Endothelial cell of umbilical vein (primary cell): Measurements from ENCODE around the gene RNF213. TPM values are rescaled to one million over a fixed set of nuclear protein-coding genes. Genes with fewer than 3 reads are reported as not detected.

Source experiments
- BruUV-seq: library from RNA; stranded (reverse); fragments of 400-500 nt; replicated peaks from 2 replicates; lab custom pipeline; 2021; lab: Mats Ljungman, UMichigan
- CTCF ChIA-PET: fragments of 300-600, 350-600 bp; sonication (Branson Sonifier 250); formaldehyde crosslinking; loops from one replicate; lab custom pipeline; 2021; ENCODE audit warnings: antibody characterized with exemption, inconsistent platforms; lab: Charles Lee
- POLR2A ChIA-PET: fragments of 300-600, 350-600 bp; sonication (Branson Sonifier 250); formaldehyde crosslinking; loops from one replicate; lab custom pipeline; 2021; ENCODE audit warnings: antibody characterized with exemption, inconsistent platforms; lab: Charles Lee
- DNase-seq: peaks from one replicate; pipeline ENCODE4 v3.0.0-alpha.2; 2011; ENCODE audit warnings: low read depth, low spot score
- FAIRE-seq: peaks from 2 replicates; lab custom pipeline; 2011; peaks lifted over from hg19 to GRCh38; lab: Jason Lieb, UNC
- H2AFZ ChIP-seq: 2 replicates; pipeline ENCODE4 v1.6.0; 2012; ENCODE audit warnings: low read depth, low read length, control low read depth, inconsistent platforms
- H3K27ac ChIP-seq: 2 replicates; pipeline ENCODE4 v1.5.1; 2011; ENCODE audit warnings: low read depth, mild to moderate bottlenecking, control low read depth, low read length, moderate library complexity; ENCODE audit not compliant: insufficient read depth
- H3K27me3 ChIP-seq, 2 experiments: 2 replicates each; pipeline versions ENCODE4 v1.6.0 to v1.6.1; 2011; ENCODE audit warnings: low read length in 2 of 2, mixed read lengths in 1 of 2; ENCODE audit not compliant: control insufficient read depth in 2 of 2, insufficient read depth in 2 of 2
- H3K36me3 ChIP-seq, 2 experiments: 2 replicates in 1 of 2; 3 replicates in 1 of 2; pipeline ENCODE4 v1.5.1; 2011; ENCODE audit warnings: low read length in 2 of 2, mild to moderate bottlenecking in 1 of 2, moderate library complexity in 1 of 2; ENCODE audit not compliant: control insufficient read depth in 2 of 2, insufficient read depth in 2 of 2; ENCODE audit errors: extremely low read depth in 1 of 2
- H3K4me1 ChIP-seq: 3 replicates; pipeline ENCODE4 v1.5.1; 2011; ENCODE audit warnings: mild to moderate bottlenecking, low read length; ENCODE audit not compliant: control insufficient read depth, insufficient read depth; ENCODE audit errors: extremely low read depth
- H3K4me2 ChIP-seq: 2 replicates; pipeline ENCODE4 v1.6.1; 2011; ENCODE audit warnings: low read length, control low read depth, mixed read lengths; ENCODE audit not compliant: insufficient read depth
- H3K4me3 ChIP-seq, 3 experiments: fragments of 200-600 bp in 1 of 3; sonication (generic), shearing (Covaris generic) in 1 of 3; replicated peaks in 1 of 3; 2 replicates each; pipeline ENCODE4 v1.5.1; 2011 to 2016; ENCODE audit warnings: control low read depth in 3 of 3, low read length in 3 of 3, mild to moderate bottlenecking in 2 of 3, inconsistent platforms in 1 of 3, low read depth in 1 of 3, moderate library complexity in 1 of 3; ENCODE audit not compliant: insufficient read depth in 1 of 3
- H3K79me2 ChIP-seq: 2 replicates; pipeline ENCODE4 v1.6.0; 2012; ENCODE audit warnings: low read length, inconsistent platforms; ENCODE audit not compliant: control insufficient read depth, insufficient read depth
- H3K9ac ChIP-seq: replicated peaks from 2 replicates; pipeline ENCODE3; 2011; ENCODE audit warnings: low read length, control low read depth; ENCODE audit not compliant: insufficient read depth; ENCODE audit errors: extremely low read depth
- H3K9me1 ChIP-seq: replicated peaks from 3 replicates; pipeline ENCODE4 v1.6.0; 2011; ENCODE audit warnings: mild to moderate bottlenecking, low read length; ENCODE audit not compliant: control insufficient read depth, insufficient read depth; ENCODE audit errors: extremely low read depth
- H3K9me3 ChIP-seq: replicated peaks from 2 replicates; pipeline ENCODE4 v1.5.1; 2012; ENCODE audit warnings: low read length, inconsistent platforms; ENCODE audit not compliant: control insufficient read depth, insufficient read depth
- H4K20me1 ChIP-seq: replicated peaks from 2 replicates; pipeline ENCODE3; 2011; ENCODE audit warnings: mild to moderate bottlenecking, low read length; ENCODE audit not compliant: control insufficient read depth, insufficient read depth; ENCODE audit errors: extremely low read depth
- CTCF ChIP-seq, 2 donors: IDR thresholded peaks; 1 replicate in 1 of 2; 2 replicates in 1 of 2; pipeline ENCODE4 v1.5.1; 2011; ENCODE audit warnings: low read length in 2 of 2, mild to moderate bottlenecking in 2 of 2, moderate library complexity in 2 of 2, control low read depth in 1 of 2, inconsistent platforms in 1 of 2, low read depth in 1 of 2; ENCODE audit not compliant: insufficient read depth in 1 of 2; ENCODE audit errors: extremely low read depth in 1 of 2
- EZH2 ChIP-seq: IDR thresholded peaks from 2 replicates; pipeline ENCODE4 v1.6.1; 2012; ENCODE audit warnings: borderline replicate concordance, low read depth, mild to moderate bottlenecking, moderate library complexity, low read length, inconsistent platforms; ENCODE audit not compliant: severe bottlenecking
- FOS ChIP-seq: IDR thresholded peaks from 2 replicates; pipeline ENCODE4 v1.6.1; 2011; ENCODE audit warnings: mild to moderate bottlenecking, low read length, moderate library complexity, borderline replicate concordance; ENCODE audit not compliant: insufficient read depth
- GATA2 ChIP-seq: IDR thresholded peaks from 2 replicates; pipeline ENCODE4 v1.7.0; 2011; ENCODE audit warnings: low read depth, mild to moderate bottlenecking, moderate library complexity, mixed read lengths, low read length; ENCODE audit not compliant: insufficient read length, insufficient read depth
- JUN ChIP-seq: IDR thresholded peaks from 2 replicates; pipeline ENCODE4 v1.6.1; 2011; ENCODE audit warnings: borderline replicate concordance, low read depth; ENCODE audit not compliant: insufficient read length, insufficient read depth
- MAX ChIP-seq: IDR thresholded peaks from 2 replicates; pipeline ENCODE4 v1.6.1; 2011; ENCODE audit not compliant: insufficient read depth, insufficient read length
- MYC ChIP-seq: IDR thresholded peaks from one replicate; pipeline ENCODE4 v1.6.1; 2011; ENCODE audit warnings: mild to moderate bottlenecking, low read depth, low read length
- POLR2A ChIP-seq: IDR thresholded peaks from 2 replicates; pipeline ENCODE4 v1.6.1; 2012; ENCODE audit warnings: low read depth, mild to moderate bottlenecking, control low read depth, low read length
- POLR2AphosphoS5 ChIP-seq: IDR thresholded peaks from 2 replicates; pipeline ENCODE4 v1.6.1; 2012; ENCODE audit warnings: low read depth, mild to moderate bottlenecking, control low read depth, low read length, moderate library complexity; ENCODE audit not compliant: insufficient read depth
- dilution Hi-C: fragments of 300-500 bp; cut with MboI; formaldehyde crosslinking; loops from one replicate; pipeline ENCODE4 v1.15.0; 2019; ENCODE audit warnings: low sequenced_read_pairs; ENCODE audit not compliant: extremely low pct_ligation_motif_present
- intact Hi-C: fragments of 100-400 bp; cut with micrococcal nuclease; formaldehyde crosslinking; loops from one replicate; pipeline ENCODE4 v1.10.0; 2022
- polyA plus RNA-seq, 4 experiments: library from polyadenylated mRNA; depleted of rRNA in 3 of 4; stranded (reverse) in 3 of 4; unstranded in 1 of 4; fragments of >200 nt; gene quantifications; 2 replicates each; pipeline versions ENCODE4 v1.2.1 to v1.2.3, GENCODE V29; 2011 to 2012; ENCODE audit warnings: missing spikeins in 1 of 4
- total RNA-seq: library from RNA; stranded (reverse); gene quantifications from 2 replicates; pipeline ENCODE4 v1.2.3, GENCODE V29; 2021

Gene RNF213
- total and polyA plus RNA-seq, 2 donors (not counting 3 experiments of a cell fraction or from before 2014, with no cell fraction given) = 36.5 to 116 TPM

- H3K9me1 ChIP-seq = no peaks in the 10 kb centered on the region
- FAIRE-seq = no peak
- no peak overlapping the region for H2AFZ ChIP-seq
- H3K4me1 ChIP-seq = peaks cover 8% of the 10 kb centered on the region
- TF ChIP-seq FOS = no peak
- no peak for TF ChIP-seq JUN
- TF ChIP-seq POLR2AphosphoS5 = no peak
- TF ChIP-seq MAX = no peak
- TF ChIP-seq EZH2 = no peak
- TF ChIP-seq POLR2A = no peak
- TF ChIP-seq MYC = no peak
- no peak for TF ChIP-seq CTCF (IDR thresholded peaks at IDR 0.05; ENCODE audit: extremely low read depth in 1 of 2, insufficient read depth in 1 of 2, low read depth in 1 of 2, low read length in 2 of 2)
- no peak for TF ChIP-seq GATA2
- DNase-seq = no peak
- H3K79me2 ChIP-seq = no peaks in the 10 kb centered on the region
- H4K20me1 ChIP-seq = no peaks in the 10 kb centered on the region
- BruUV-seq = no TSS peak
- dilution Hi-C loops = no loop called here
- H3K36me3 ChIP-seq = peaks cover 12 to 67% of the 10 kb centered on the region in 2 experiments
- H3K4me3 ChIP-seq = no peak overlapping the region
- no peaks in the 10 kb centered on the region for H3K27me3 ChIP-seq
- intact Hi-C loops = no loop called here
- H3K9me3 ChIP-seq = no peaks in the 10 kb centered on the region
- POLR2A ChIA-PET = interaction anchor here (0.6 kb wide), 1 partner anchor 551 kb away, joined by 3 read pairs; no protein-coding TSS in a partner anchor
- no peak overlapping the region for H3K9ac ChIP-seq
- no peak overlapping the region for H3K4me2 ChIP-seq
- CTCF ChIA-PET = no interaction called here
- H3K27ac ChIP-seq = no peak overlapping the region
Measured at GRCh38 chr17:80382956-80383355, 122.3 kb downstream of the RNF213 start.
